ENCODE data around the gene CYTH2.

The CYTH2 gene

GRCh38 chr19:48469289-48469881, at the start of gene CYTH2:
CYTH2 (plus strand) TSS chr19:48469369; CDS start chr19:48469508, 139 bp downstream.
- H3K9me3 ChIP-seq (ENCODE audit: control insufficient read depth, insufficient read depth, low read depth, low read length): no peaks in the 10 kb centered on the region
- CTCF ChIA-PET: interaction anchor here (0.9 to 1.8 kb wide), 2 partner anchors 20 to 119 kb away, joined by 6 to 9 read pairs; no protein-coding TSS in a partner anchor
- H3K27ac ChIP-seq (ENCODE audit: extremely low read depth, low read depth, low read length): peak within 1 kb of the TSS; percentile 97
- peaks cover 21 to 41% of the 10 kb centered on the region in 2 experiments for H3K36me3 ChIP-seq (ENCODE audit: control insufficient read depth in 2 of 2, insufficient read depth in 1 of 2, low read length in 2 of 2)
- peaks cover 11% of the 10 kb centered on the region for H3K4me1 ChIP-seq (ENCODE audit: control insufficient read depth, insufficient read depth, low read length)
- peak within 1 kb of the TSS; percentile 82 for H3K4me3 ChIP-seq (ENCODE audit: low read depth, low read length)
- POLR2A ChIA-PET: interaction anchor here (0.6 to 1.7 kb wide), 14 partner anchors 10 to 485 kb away, joined by 3 to 8 read pairs (median 4); partner anchors contain the start of genes BAX, GRWD1, RPL18 and SPHK2
- no peak for TF ChIP-seq ZBTB49 (tag by site-specific recombination; IDR thresholded peaks at IDR 0.05; ENCODE audit: low read depth)
- no peak for TF ChIP-seq ZNF169 (tag by site-specific recombination; IDR thresholded peaks at IDR 0.05)
- TF ChIP-seq ZNF341 (tag by site-specific recombination; IDR thresholded peaks at IDR 0.05; ENCODE audit: low read depth): peak; percentile 58
- TF ChIP-seq ZNF398 (tag by site-specific recombination; IDR thresholded peaks at IDR 0.05): peak; percentile 88
- TF ChIP-seq ZNF148 (tag by site-specific recombination; IDR thresholded peaks at IDR 0.05; ENCODE audit: borderline replicate concordance): no peak
- TF ChIP-seq ZBTB21 (tag by site-specific recombination; IDR thresholded peaks at IDR 0.05): 0 out of 2 replicates have a peak, but pooled peaks have one; percentile 18
- peak; percentile 56 for TF ChIP-seq ZNF629 (tag by site-specific recombination; IDR thresholded peaks at IDR 0.05)
- peak; percentile 70; the same call in 1 of the 2 replicates for TF ChIP-seq ZEB2 (tag by site-specific recombination; IDR thresholded peaks at IDR 0.05)
- TF ChIP-seq SP7 (tag by site-specific recombination; IDR thresholded peaks at IDR 0.05): peak; percentile 76
- TF ChIP-seq ZSCAN4 (tag by site-specific recombination; IDR thresholded peaks at IDR 0.05): no peak
- 0 out of 2 replicates have a peak, but pooled peaks have one; percentile 27 for TF ChIP-seq ZNF10 (tag by site-specific recombination; IDR thresholded peaks at IDR 0.05)
- peak; percentile 100 for TF ChIP-seq ZBTB8A (tag by site-specific recombination; IDR thresholded peaks at IDR 0.05)
- TF ChIP-seq PRDM10 (tag by site-specific recombination; IDR thresholded peaks at IDR 0.05): peak; percentile 94
- no peak for TF ChIP-seq ZNF394 (tag by site-specific recombination; IDR thresholded peaks at IDR 0.05; ENCODE audit: borderline replicate concordance)
- peak; percentile 83; the same call in 1 of the 2 replicates for TF ChIP-seq ZFP37 (tag by site-specific recombination; IDR thresholded peaks at IDR 0.05)
- peak; percentile 89 for TF ChIP-seq KLF9 (tag by site-specific recombination; IDR thresholded peaks at IDR 0.05; ENCODE audit: low read depth)
- no peak for TF ChIP-seq ZNF768 (tag by site-specific recombination; IDR thresholded peaks at IDR 0.05)
- peak; percentile 60 for TF ChIP-seq ZNF843 (tag by site-specific recombination; IDR thresholded peaks at IDR 0.05)
- TF ChIP-seq PRDM4 (tag by site-specific recombination; IDR thresholded peaks at IDR 0.05): peak; percentile 48; the same call in 1 of the 2 replicates
- no peak for TF ChIP-seq SCRT1 (tag by site-specific recombination; IDR thresholded peaks at IDR 0.05; ENCODE audit: borderline replicate concordance)

Measured in HEK293 (cell line).